Parathyroid adenoma (tissue), 2 donors: ENCODE data around the gene CLCN7.

Experiments used
- H2AFZ ChIP-seq: fragments of 300-600 bp; sonication (generic); one replicate; pipeline ENCODE4 v1.7.0; 2017; ENCODE audit warnings: antibody characterized with exemption, mild to moderate bottlenecking
- H3K27ac ChIP-seq: fragments of 300-600 bp; sonication (generic); one replicate; pipeline ENCODE4 v1.7.0; 2017
- H3K27me3 ChIP-seq: fragments of 300-600 bp; sonication (generic); one replicate; pipeline ENCODE4 v1.7.0; 2017; ENCODE audit warnings: low read length; ENCODE audit not compliant: control insufficient read depth, insufficient read depth
- H3K36me3 ChIP-seq: fragments of 300-600 bp; sonication (generic); one replicate; pipeline ENCODE4 v1.7.0; 2017; ENCODE audit warnings: low read length; ENCODE audit not compliant: control insufficient read depth, insufficient read depth
- H3K4me1 ChIP-seq: fragments of 300-600 bp; sonication (generic); one replicate; pipeline ENCODE4 v1.7.0; 2017; ENCODE audit warnings: control low read depth
- H3K4me2 ChIP-seq: fragments of 300-600 bp; sonication (generic); one replicate; pipeline ENCODE4 v1.7.0; 2017; ENCODE audit warnings: low read length
- H3K4me3 ChIP-seq: fragments of 300-600 bp; sonication (generic); one replicate; pipeline ENCODE4 v1.7.0; 2017; ENCODE audit warnings: low read depth, low read length
- H3K79me2 ChIP-seq: fragments of 300-600 bp; sonication (generic); one replicate; pipeline ENCODE4 v1.7.0; 2017; ENCODE audit warnings: control low read depth
- H3K9ac ChIP-seq: fragments of 300-600 bp; sonication (generic); one replicate; pipeline ENCODE4 v1.7.0; 2017; ENCODE audit warnings: mild to moderate bottlenecking
- H3K9me3 ChIP-seq: fragments of 300-600 bp; sonication (generic); one replicate; pipeline ENCODE4 v1.7.0; 2017; ENCODE audit warnings: low read length; ENCODE audit not compliant: control insufficient read depth
- TF ChIP-seq, protein P1 (sequence below): fragments of 300-600 bp; sonication (generic); IDR thresholded peaks from one replicate; pipeline ENCODE4 v1.7.0; 2017; ENCODE audit warnings: antibody characterized with exemption, mild to moderate bottlenecking
- donor health status: primary hyperparathyroidism.

Gene CLCN7

GRCh38 chr16:1453316-1453715 lies 21.5 kb downstream of the CLCN7 start:
- no peaks in the 10 kb centered on the region for H3K4me1 ChIP-seq
- H3K27ac ChIP-seq = no peak overlapping the region
- TF ChIP-seq, protein P1, sequence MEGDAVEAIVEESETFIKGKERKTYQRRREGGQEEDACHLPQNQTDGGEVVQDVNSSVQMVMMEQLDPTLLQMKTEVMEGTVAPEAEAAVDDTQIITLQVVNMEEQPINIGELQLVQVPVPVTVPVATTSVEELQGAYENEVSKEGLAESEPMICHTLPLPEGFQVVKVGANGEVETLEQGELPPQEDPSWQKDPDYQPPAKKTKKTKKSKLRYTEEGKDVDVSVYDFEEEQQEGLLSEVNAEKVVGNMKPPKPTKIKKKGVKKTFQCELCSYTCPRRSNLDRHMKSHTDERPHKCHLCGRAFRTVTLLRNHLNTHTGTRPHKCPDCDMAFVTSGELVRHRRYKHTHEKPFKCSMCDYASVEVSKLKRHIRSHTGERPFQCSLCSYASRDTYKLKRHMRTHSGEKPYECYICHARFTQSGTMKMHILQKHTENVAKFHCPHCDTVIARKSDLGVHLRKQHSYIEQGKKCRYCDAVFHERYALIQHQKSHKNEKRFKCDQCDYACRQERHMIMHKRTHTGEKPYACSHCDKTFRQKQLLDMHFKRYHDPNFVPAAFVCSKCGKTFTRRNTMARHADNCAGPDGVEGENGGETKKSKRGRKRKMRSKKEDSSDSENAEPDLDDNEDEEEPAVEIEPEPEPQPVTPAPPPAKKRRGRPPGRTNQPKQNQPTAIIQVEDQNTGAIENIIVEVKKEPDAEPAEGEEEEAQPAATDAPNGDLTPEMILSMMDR = no peak
- H3K9ac ChIP-seq = no peak overlapping the region
- H3K79me2 ChIP-seq = no peaks in the 10 kb centered on the region
- no peaks in the 10 kb centered on the region for H3K9me3 ChIP-seq
- H3K27me3 ChIP-seq = no peaks in the 10 kb centered on the region
- no peak overlapping the region for H2AFZ ChIP-seq
- H3K36me3 ChIP-seq = no peaks in the 10 kb centered on the region
- no peak overlapping the region for H3K4me2 ChIP-seq
- no peak overlapping the region for H3K4me3 ChIP-seq

DNA sequence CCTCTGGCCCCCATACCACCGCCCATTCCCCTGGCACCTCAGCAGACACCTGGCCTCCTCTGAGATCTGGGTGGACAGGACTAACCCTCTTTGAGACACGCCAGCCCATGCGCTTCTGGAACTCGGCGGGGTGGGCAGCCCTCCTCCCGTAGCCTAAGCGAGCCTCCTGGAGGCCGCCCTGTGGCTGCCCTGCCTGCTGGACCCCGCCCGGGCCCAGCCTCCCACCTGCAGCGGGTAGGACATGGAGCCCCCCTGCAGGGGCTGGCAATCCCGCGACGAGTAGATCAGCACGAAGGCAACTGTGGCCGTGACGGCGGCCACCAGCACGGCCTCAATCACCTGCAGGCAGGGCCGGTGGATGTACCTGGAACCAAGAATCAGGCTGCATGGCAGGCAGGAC lies 22.3 kb downstream of the CLCN7 start:
- Histone ChIP-seq H3K36me3 (no peaks in the 10 kb centered on the region), H3K9me3 (no peaks in the 10 kb centered on the region), H3K9ac (no peak overlapping the region), H3K27me3 (no peaks in the 10 kb centered on the region), H3K79me2 (no peaks in the 10 kb centered on the region), H3K4me3 (no peak overlapping the region), H2AFZ (no peak overlapping the region), H3K4me1 (no peaks in the 10 kb centered on the region), H3K27ac (no peak overlapping the region), H3K4me2 (no peak overlapping the region)
- TF ChIP-seq, protein P1 = no peak

- Histone ChIP-seq H3K27ac (no peak overlapping the region), H2AFZ (no peak overlapping the region), H3K9me3 (no peaks in the 10 kb centered on the region), H3K9ac (no peak overlapping the region), H3K4me1 (no peaks in the 10 kb centered on the region), H3K79me2 (no peaks in the 10 kb centered on the region), H3K36me3 (no peaks in the 10 kb centered on the region), H3K4me2 (no peak overlapping the region), H3K4me3 (no peak overlapping the region), H3K27me3 (no peaks in the 10 kb centered on the region)
- TF ChIP-seq, protein P1 = no peak
Observed at GRCh38 chr16:1451702-1452392, 23.0 kb downstream of the CLCN7 start.

GRCh38 chr16:1450841-1451240 lies 24.0 kb downstream of the CLCN7 start:
- Histone ChIP-seq H3K79me2 (no peaks in the 10 kb centered on the region), H3K4me1 (no peaks in the 10 kb centered on the region), H3K9ac (no peak overlapping the region), H3K36me3 (no peaks in the 10 kb centered on the region), H3K27me3 (no peaks in the 10 kb centered on the region), H3K4me3 (no peak overlapping the region), H3K27ac (no peak overlapping the region), H3K9me3 (no peaks in the 10 kb centered on the region), H3K4me2 (no peak overlapping the region), H2AFZ (no peak overlapping the region)
- TF ChIP-seq, protein P1 = no peak

DNA sequence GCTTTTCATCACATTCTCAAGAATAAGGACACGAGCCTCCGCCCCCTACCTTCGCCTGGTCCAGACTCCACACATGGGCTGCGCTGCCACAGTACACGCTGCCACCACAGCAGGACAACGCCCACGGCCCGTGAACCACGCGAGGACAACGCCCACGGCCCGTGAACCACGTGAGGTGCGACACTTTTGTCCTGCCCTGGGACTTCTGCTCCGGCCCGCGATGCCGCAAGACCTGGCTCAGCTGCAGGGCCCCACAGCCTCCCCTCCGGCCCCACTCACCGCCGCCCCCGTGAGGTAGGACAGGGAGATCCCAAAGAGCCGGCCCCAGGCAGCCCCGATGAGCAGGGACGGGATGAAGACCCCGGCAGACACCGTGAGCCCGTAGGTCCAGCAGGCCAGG lies 24.6 kb downstream of the CLCN7 start:
- Histone ChIP-seq H3K36me3 (no peaks in the 10 kb centered on the region), H3K4me2 (no peak overlapping the region), H3K9me3 (no peaks in the 10 kb centered on the region), H3K27me3 (no peaks in the 10 kb centered on the region), H3K27ac (no peak overlapping the region), H3K4me3 (no peak overlapping the region), H3K9ac (no peak overlapping the region), H2AFZ (no peak overlapping the region), H3K4me1 (no peaks in the 10 kb centered on the region), H3K79me2 (no peaks in the 10 kb centered on the region)
- TF ChIP-seq, protein P1 = no peak
